ENCODE results near the gene LIPI. TPM values are rescaled to one million over a fixed set of nuclear protein-coding genes. Genes with fewer than 3 reads are reported as not detected.

Gene LIPI
- polyA plus RNA-seq (2013, experiment 1 of 2), result not detected
- not detected for polyA plus RNA-seq (2013, experiment 2 of 2)

GRCh38 chr21:14210738-14211137 is at the start of gene LIPI:
TSS of gene LIPI (minus strand) at chr21:14210955. CDS start at chr21:14210845, 110 bp downstream.
- no CpG with 5 or more reads among the region's 1 CpG for WGBS, 2 donors (ENCODE audit: extremely low coverage in 2 of 2, insufficient read length in 2 of 2, insufficient replicate concordance in 1 of 2)

GRCh38 chr21:14260174-14260764 is 49.5 kb upstream of the LIPI start:
- H2BK12ac ChIP-seq (ENCODE audit: low read length), result no peak overlapping the region
- DNase-seq (ENCODE audit: low spot score), result no peak
- H3K4me2 ChIP-seq (ENCODE audit: insufficient read depth, low read length, poor library complexity, severe bottlenecking), result no peak overlapping the region
- H2BK5ac ChIP-seq (ENCODE audit: low read length), result no peak overlapping the region
- H3K4ac ChIP-seq (ENCODE audit: low read length), result no peak overlapping the region
- no peak overlapping the region for H3K9ac ChIP-seq (ENCODE audit: low read depth, low read length, poor library complexity)
- no peak overlapping the region for H3K27ac ChIP-seq (replicated peaks; ENCODE audit: low read length)
- H2BK15ac ChIP-seq (ENCODE audit: low read length), result no peak overlapping the region
- no peak overlapping the region for H3K4me3 ChIP-seq (ENCODE audit: low read length in 2 of 2)
- WGBS, 2 donors (ENCODE audit: extremely low coverage in 2 of 2, insufficient read length in 2 of 2, insufficient replicate concordance in 1 of 2), result no CpG with 5 or more reads among the region's 1 CpG
- no peaks in the 10 kb centered on the region for H3K27me3 ChIP-seq (ENCODE audit: control insufficient read depth in 3 of 3, insufficient read depth in 3 of 3, low read depth in 1 of 3, low read length in 3 of 3)
- H3K23ac ChIP-seq (ENCODE audit: low read depth, low read length, poor library complexity), result no peak overlapping the region
- no peak overlapping the region for H2AK5ac ChIP-seq (ENCODE audit: low read depth, low read length)
- no peak overlapping the region for H3K14ac ChIP-seq (ENCODE audit: low read length)
- no peaks in the 10 kb centered on the region for H3K4me1 ChIP-seq (ENCODE audit: control insufficient read depth in 2 of 2, insufficient read depth in 1 of 2, low read depth in 1 of 2, low read length in 2 of 2)
- no peaks in the 10 kb centered on the region for H3K9me3 ChIP-seq (replicated peaks in 1 of 2; ENCODE audit: control insufficient read depth in 2 of 2, insufficient read depth in 1 of 2, low read depth in 1 of 2, low read length in 2 of 2)
- no peaks in the 10 kb centered on the region for H3K36me3 ChIP-seq (replicated peaks in 1 of 2; ENCODE audit: control insufficient read depth in 2 of 2, insufficient read depth in 2 of 2, low read length in 2 of 2)
- no peak overlapping the region for H2BK120ac ChIP-seq (ENCODE audit: low read depth, low read length)
- no peak overlapping the region for H2AFZ ChIP-seq (ENCODE audit: low read length)
- H4K8ac ChIP-seq (ENCODE audit: low read depth, low read length), result no peak overlapping the region
- H4K91ac ChIP-seq (ENCODE audit: low read depth, low read length, poor library complexity), result no peak overlapping the region
- H3K79me1 ChIP-seq (ENCODE audit: low read depth, low read length), result no peaks in the 10 kb centered on the region
- H3K18ac ChIP-seq (ENCODE audit: low read length), result no peak overlapping the region

More at GRCh38 chr21:14210738-14211137, at the start of gene LIPI:
- H4K91ac ChIP-seq (ENCODE audit: low read depth, low read length, poor library complexity), result no peak within 1 kb of the TSS
- DNase-seq (ENCODE audit: low spot score), result no peak
- H3K79me1 ChIP-seq (ENCODE audit: low read depth, low read length), result no peaks in the 10 kb centered on the region
- no peak within 1 kb of the TSS for H2BK120ac ChIP-seq (ENCODE audit: low read depth, low read length)
- H3K36me3 ChIP-seq (replicated peaks in 1 of 2; ENCODE audit: control insufficient read depth in 2 of 2, insufficient read depth in 2 of 2, low read length in 2 of 2), result no peaks in the 10 kb centered on the region
- no peak within 1 kb of the TSS for H2AK5ac ChIP-seq (ENCODE audit: low read depth, low read length)
- no peak within 1 kb of the TSS for H3K27ac ChIP-seq (replicated peaks; ENCODE audit: low read length)
- no peak within 1 kb of the TSS for H2BK15ac ChIP-seq (ENCODE audit: low read length)
- no peak within 1 kb of the TSS for H3K4me3 ChIP-seq (ENCODE audit: low read length in 2 of 2)
- no peak within 1 kb of the TSS for H2BK12ac ChIP-seq (ENCODE audit: low read length)
- no peak within 1 kb of the TSS for H3K14ac ChIP-seq (ENCODE audit: low read length)
- peaks cover 0 to 57% (median 0%) of the 10 kb centered on the region in 3 experiments for H3K27me3 ChIP-seq (ENCODE audit: control insufficient read depth in 3 of 3, insufficient read depth in 3 of 3, low read depth in 1 of 3, low read length in 3 of 3)
- no peak within 1 kb of the TSS for H2BK5ac ChIP-seq (ENCODE audit: low read length)
- H3K4ac ChIP-seq (ENCODE audit: low read length), result no peak within 1 kb of the TSS
- no peak within 1 kb of the TSS for H3K23ac ChIP-seq (ENCODE audit: low read depth, low read length, poor library complexity)
- no peak within 1 kb of the TSS for H3K18ac ChIP-seq (ENCODE audit: low read length)
- H4K8ac ChIP-seq (ENCODE audit: low read depth, low read length), result no peak within 1 kb of the TSS
- no peaks in the 10 kb centered on the region for H3K4me1 ChIP-seq (ENCODE audit: control insufficient read depth in 2 of 2, insufficient read depth in 1 of 2, low read depth in 1 of 2, low read length in 2 of 2)
- no peaks in the 10 kb centered on the region for H3K9me3 ChIP-seq (replicated peaks in 1 of 2; ENCODE audit: control insufficient read depth in 2 of 2, insufficient read depth in 1 of 2, low read depth in 1 of 2, low read length in 2 of 2)
- no peak within 1 kb of the TSS for H2AFZ ChIP-seq (ENCODE audit: low read length)
- no peak within 1 kb of the TSS for H3K4me2 ChIP-seq (ENCODE audit: insufficient read depth, low read length, poor library complexity, severe bottlenecking)
- H3K9ac ChIP-seq (ENCODE audit: low read depth, low read length, poor library complexity), result no peak within 1 kb of the TSS

GRCh38 chr21:14259747-14260146 is 49.0 kb upstream of the LIPI start:
- no CpG with 5 or more reads among the region's 3 CpGs for WGBS, 2 donors (ENCODE audit: extremely low coverage in 2 of 2, insufficient read length in 2 of 2, insufficient replicate concordance in 1 of 2)
- Histone ChIP-seq H3K4me3 (ENCODE audit: low read length in 2 of 2) (no peak overlapping the region), H3K18ac (ENCODE audit: low read length) (no peak overlapping the region), H2AK5ac (ENCODE audit: low read depth, low read length) (no peak overlapping the region), H3K14ac (ENCODE audit: low read length) (no peak overlapping the region), H2BK120ac (ENCODE audit: low read depth, low read length) (no peak overlapping the region), H3K27ac (replicated peaks; ENCODE audit: low read length) (no peak overlapping the region), H3K27me3 (ENCODE audit: control insufficient read depth in 3 of 3, insufficient read depth in 3 of 3, low read depth in 1 of 3, low read length in 3 of 3) (no peaks in the 10 kb centered on the region), H3K79me1 (ENCODE audit: low read depth, low read length) (no peaks in the 10 kb centered on the region), H4K8ac (ENCODE audit: low read depth, low read length) (no peak overlapping the region), H2AFZ (ENCODE audit: low read length) (no peak overlapping the region), H3K23ac (ENCODE audit: low read depth, low read length, poor library complexity) (no peak overlapping the region), H3K36me3 (replicated peaks in 1 of 2; ENCODE audit: control insufficient read depth in 2 of 2, insufficient read depth in 2 of 2, low read length in 2 of 2) (no peaks in the 10 kb centered on the region), H3K4me1 (ENCODE audit: control insufficient read depth in 2 of 2, insufficient read depth in 1 of 2, low read depth in 1 of 2, low read length in 2 of 2) (no peaks in the 10 kb centered on the region), H4K91ac (ENCODE audit: low read depth, low read length, poor library complexity) (no peak overlapping the region), H2BK12ac (ENCODE audit: low read length) (no peak overlapping the region), H3K9ac (ENCODE audit: low read depth, low read length, poor library complexity) (no peak overlapping the region), H3K4ac (ENCODE audit: low read length) (no peak overlapping the region), H2BK5ac (ENCODE audit: low read length) (no peak overlapping the region), H3K9me3 (replicated peaks in 1 of 2; ENCODE audit: control insufficient read depth in 2 of 2, insufficient read depth in 1 of 2, low read depth in 1 of 2, low read length in 2 of 2) (no peaks in the 10 kb centered on the region), H2BK15ac (ENCODE audit: low read length) (no peak overlapping the region), H3K4me2 (ENCODE audit: insufficient read depth, low read length, poor library complexity, severe bottlenecking) (no peak overlapping the region)
- peak; percentile 53 for DNase-seq (ENCODE audit: low spot score)

- Histone ChIP-seq H2BK120ac (ENCODE audit: low read depth, low read length) (no peak overlapping the region), H4K91ac (ENCODE audit: low read depth, low read length, poor library complexity) (no peak overlapping the region)
- no CpG with 5 or more reads among the region's 1 CpG for WGBS, 2 donors (ENCODE audit: extremely low coverage in 2 of 2, insufficient read length in 2 of 2, insufficient replicate concordance in 1 of 2)
These were observed 40.6 kb upstream of the LIPI start for GRCh38 chr21:14251336-14251735.

More at GRCh38 chr21:14251336-14251735, 40.6 kb upstream of the LIPI start:
- Histone ChIP-seq H3K27me3 (ENCODE audit: control insufficient read depth in 3 of 3, insufficient read depth in 3 of 3, low read depth in 1 of 3, low read length in 3 of 3) (no peaks in the 10 kb centered on the region), H2BK12ac (ENCODE audit: low read length) (no peak overlapping the region), H2BK5ac (ENCODE audit: low read length) (no peak overlapping the region), H2AFZ (ENCODE audit: low read length) (no peak overlapping the region), H3K23ac (ENCODE audit: low read depth, low read length, poor library complexity) (no peak overlapping the region), H3K4me2 (ENCODE audit: insufficient read depth, low read length, poor library complexity, severe bottlenecking) (no peak overlapping the region), H3K4ac (ENCODE audit: low read length) (no peak overlapping the region), H2BK15ac (ENCODE audit: low read length) (no peak overlapping the region), H3K27ac (replicated peaks; ENCODE audit: low read length) (no peak overlapping the region), H3K4me3 (ENCODE audit: low read length in 2 of 2) (no peak overlapping the region), H3K36me3 (replicated peaks in 1 of 2; ENCODE audit: control insufficient read depth in 2 of 2, insufficient read depth in 2 of 2, low read length in 2 of 2) (no peaks in the 10 kb centered on the region), H3K9me3 (replicated peaks in 1 of 2; ENCODE audit: control insufficient read depth in 2 of 2, insufficient read depth in 1 of 2, low read depth in 1 of 2, low read length in 2 of 2) (no peaks in the 10 kb centered on the region), H3K79me1 (ENCODE audit: low read depth, low read length) (no peaks in the 10 kb centered on the region), H3K14ac (ENCODE audit: low read length) (no peak overlapping the region), H3K4me1 (ENCODE audit: control insufficient read depth in 2 of 2, insufficient read depth in 1 of 2, low read depth in 1 of 2, low read length in 2 of 2) (no peaks in the 10 kb centered on the region), H3K18ac (ENCODE audit: low read length) (no peak overlapping the region), H4K8ac (ENCODE audit: low read depth, low read length) (no peak overlapping the region), H2AK5ac (ENCODE audit: low read depth, low read length) (no peak overlapping the region), H3K9ac (ENCODE audit: low read depth, low read length, poor library complexity) (no peak overlapping the region)
- DNase-seq (ENCODE audit: low spot score), result no peak

All from neuronal stem cell (in vitro differentiated cells).